GM12878 (cell line): ENCODE data around the gene IFT27. TPM values are rescaled to one million over a fixed set of nuclear protein-coding genes. Genes with fewer than 3 reads are reported as not detected.

Experiments used
- ATAC-seq: fragments of 200-7000 bp; cut with Tn5 transposase; 3 replicates; pipeline ENCODE4 v1.9.1; 2020; ENCODE audit warnings: mild to moderate bottlenecking, moderate library complexity
- BruUV-seq: library from RNA; stranded (reverse); fragments of 400-500 nt; replicated peaks from 2 replicates; lab custom pipeline; 2021; lab: Mats Ljungman, UMichigan
- CTCF ChIA-PET: fragments of 300-600 bp; sonication (Branson Sonifier 250); formaldehyde crosslinking; extraction: SDS; loops from one replicate; lab custom pipeline; 2021; ENCODE audit warnings: inconsistent platforms; lab: Yijun Ruan, JAX
- POLR2A ChIA-PET: fragments of 350-600 bp; formaldehyde crosslinking; extraction: SDS; loops from one replicate; lab custom pipeline; 2021; ENCODE audit warnings: inconsistent platforms; lab: Charles Lee
- RAD21 ChIA-PET: fragments of 300-600 bp; sonication (Branson Sonifier 250); formaldehyde crosslinking; loops from one replicate; lab custom pipeline; 2023; ENCODE audit warnings: antibody characterized with exemption; ENCODE audit not compliant: unreplicated experiment; lab: Charles Lee
- SMC1A ChIA-PET: fragments of 300-600 bp; sonication (Branson Sonifier 250); formaldehyde crosslinking; loops from one replicate; lab custom pipeline; 2023; ENCODE audit not compliant: unreplicated experiment, uncharacterized antibody; lab: Charles Lee
- DNase-seq: peaks from one replicate; pipeline ENCODE4 v3.0.0-alpha.2; 2011; ENCODE audit warnings: low read depth, low spot score
- FAIRE-seq: peaks from 3 replicates; lab custom pipeline; 2011; peaks lifted over from hg19 to GRCh38; lab: Jason Lieb, UNC
- H2AFZ ChIP-seq: 2 replicates; pipeline ENCODE4 v1.6.0; 2011; ENCODE audit warnings: low read depth, low read length, control low read depth; ENCODE audit not compliant: control insufficient read depth
- H3K27ac ChIP-seq: 2 replicates; pipeline ENCODE4 v1.5.1; 2011; ENCODE audit warnings: control low read depth; ENCODE audit not compliant: control insufficient read depth, insufficient read depth
- H3K27me3 ChIP-seq, 2 experiments: replicated peaks in 1 of 2; 2 replicates each; pipeline versions ENCODE4 v1.6.0 to v1.6.1; 2011; ENCODE audit warnings: low read length in 1 of 2; ENCODE audit not compliant: control insufficient read depth in 2 of 2, insufficient read depth in 2 of 2
- H3K36me3 ChIP-seq, 2 experiments: 2 replicates each; pipeline ENCODE4 v1.5.1; 2011; ENCODE audit warnings: low read length in 1 of 2; ENCODE audit not compliant: control insufficient read depth in 2 of 2, insufficient read depth in 2 of 2
- H3K4me1 ChIP-seq: 2 replicates; pipeline ENCODE4 v1.6.1; 2011; ENCODE audit warnings: mild to moderate bottlenecking, low read length, moderate library complexity, mixed read lengths; ENCODE audit not compliant: control insufficient read depth, insufficient read depth
- H3K4me2 ChIP-seq: 2 replicates; pipeline ENCODE4 v1.6.0; 2011; ENCODE audit warnings: control low read depth; ENCODE audit not compliant: control insufficient read depth, insufficient read depth
- H3K4me3 ChIP-seq: fragments of 200-600 bp; sonication (generic); 2 replicates; pipeline ENCODE4 v1.5.1; 2016
- H3K79me2 ChIP-seq: 2 replicates; pipeline ENCODE4 v1.6.0; 2011; ENCODE audit warnings: low read length; ENCODE audit not compliant: control insufficient read depth, insufficient read depth
- H3K9ac ChIP-seq: 2 replicates; pipeline ENCODE4 v1.8.0; 2011; ENCODE audit warnings: low read length, control low read depth, mixed read lengths; ENCODE audit not compliant: control insufficient read depth, insufficient read depth
- H3K9me3 ChIP-seq: replicated peaks from 3 replicates; pipeline ENCODE4 v1.5.1; 2011; ENCODE audit warnings: mild to moderate bottlenecking, low read length; ENCODE audit not compliant: control insufficient read depth, insufficient read depth
- H4K20me1 ChIP-seq: 2 replicates; pipeline ENCODE4 v1.6.0; 2011; ENCODE audit not compliant: control insufficient read depth, insufficient read depth
- CBX3 ChIP-seq: fragments of 200-600 bp; sonication (generic); IDR thresholded peaks from 2 replicates; pipeline ENCODE4 v1.6.1; 2016; ENCODE audit warnings: low read depth, borderline replicate concordance
- ELK1 ChIP-seq: IDR thresholded peaks from 2 replicates; pipeline ENCODE4 v1.6.1; 2012; ENCODE audit warnings: low read depth, low read length, improper control_type of control experiment
- HDGF ChIP-seq: fragments of 450-650 bp; IDR thresholded peaks from 2 replicates; pipeline ENCODE4 v1.6.1; 2016; ENCODE audit warnings: antibody characterized with exemption
- KLF5 ChIP-seq: fragments of 450-650 bp; IDR thresholded peaks from 2 replicates; pipeline ENCODE4 v1.6.1; 2014; ENCODE audit warnings: mild to moderate bottlenecking; ENCODE audit not compliant: partially characterized antibody
- MEF2B ChIP-seq: fragments of 450-650 bp; IDR thresholded peaks from 2 replicates; pipeline ENCODE4 v1.6.1; 2018; ENCODE audit warnings: mild to moderate bottlenecking, moderate library complexity; ENCODE audit not compliant: partially characterized antibody, poor library complexity, severe bottlenecking
- NBN ChIP-seq: fragments of 450-650 bp; IDR thresholded peaks from 2 replicates; pipeline ENCODE4 v1.6.1; 2016
- NFIC ChIP-seq: IDR thresholded peaks from 2 replicates; pipeline ENCODE4 v1.6.1; 2012; ENCODE audit warnings: low read depth, mild to moderate bottlenecking, inconsistent platforms, low read length, moderate library complexity
- PRDM15 ChIP-seq: fragments of 450-650 bp; formaldehyde crosslinking; IDR thresholded peaks from 2 replicates; pipeline ENCODE4 v1.4.0; 2020; ENCODE audit warnings: mild to moderate bottlenecking, moderate library complexity
- RB1 ChIP-seq: fragments of 450-650 bp; formaldehyde crosslinking; IDR thresholded peaks from 2 replicates; pipeline ENCODE4 v1.6.1; 2017; ENCODE audit warnings: mild to moderate bottlenecking, borderline replicate concordance
- SMAD5 ChIP-seq: IDR thresholded peaks from 2 replicates; pipeline ENCODE4 v1.6.1; 2016; ENCODE audit warnings: antibody characterized with exemption, low read depth
- TBL1XR1 ChIP-seq: IDR thresholded peaks from 2 replicates; pipeline ENCODE4 v1.6.1; 2012; ENCODE audit warnings: low read depth, low read length, improper control_type of control experiment
- ZBED1 ChIP-seq: IDR thresholded peaks from 2 replicates; pipeline ENCODE4 v1.6.1; 2016; ENCODE audit warnings: borderline replicate concordance
- ZBTB33 ChIP-seq: fragments of 450-650 bp; IDR thresholded peaks from 2 replicates; pipeline ENCODE4 v1.6.1; 2017; ENCODE audit warnings: mild to moderate bottlenecking
- WGBS: methylation state at CpG from one replicate; pipeline ENCODE4 v1.1.6; 2016; ENCODE audit warnings: low lambda C conversion rate; ENCODE audit not compliant: insufficient replicate concordance, insufficient coverage; ENCODE audit errors: missing lambda C conversion rate; 5-methylcytosine and 5-hydroxymethylcytosine counted together
- in situ Hi-C: fragments of 300-500 bp; cut with MboI; formaldehyde crosslinking; loops from 9 replicates; pipeline ENCODE4 v1.14.3; 2018; ENCODE audit warnings: mixed read lengths
- intact Hi-C: fragments of 100-400 bp; cut with micrococcal nuclease; formaldehyde crosslinking; loops from one replicate; pipeline ENCODE4 v1.14.2; 2022; ENCODE audit not compliant: unreplicated experiment
- polyA plus RNA-seq, 11 experiments: library from polyadenylated mRNA; depleted of rRNA in 4 of 11; unstranded in 6 of 11; stranded (reverse) in 5 of 11; fragments of >200 nt; fragmentation: Nextera tagmentation in 4 of 11; fragmentation: Illumina TruSeq in 1 of 11; extraction: Ambion mirVana in 4 of 11; extraction: Trizol in 1 of 11; gene quantifications; 1 replicate in 1 of 11; 2 replicates in 10 of 11; pipeline versions ENCODE4 v1.2.1 to v1.2.3, GENCODE V29; 2011 to 2016; ENCODE audit warnings: inconsistent platforms in 2 of 11, missing spikeins in 2 of 11, low read depth in 1 of 11
- total RNA-seq, 4 experiments: library from RNA; depleted of rRNA in 3 of 4; stranded (reverse); fragments of >200 nt in 3 of 4; fragmentation: Illumina TruSeq in 1 of 4; extraction: Trizol in 1 of 4; gene quantifications; 2 replicates each; pipeline versions ENCODE4 v1.2.1 to v1.2.3, GENCODE V29; 2013 to 2021

The IFT27 gene
- total and polyA plus RNA-seq, 10 of the 15 experiments (the other 5 are each of a cell fraction or from before 2014, with no cell fraction given): 2.7 to 32.5 (median 10.2) TPM

- no peak for TF ChIP-seq PRDM15
- TF ChIP-seq ELK1: no peak
- TF ChIP-seq HDGF: no peak
- TF ChIP-seq NBN: no peak
These were observed 34.6 kb downstream of the IFT27 start (continued) for GRCh38 chr22:36741204-36741793.

- no peak overlapping the region for H3K27ac ChIP-seq
- ChIA-PET POLR2A (no interaction called here), SMC1A (no interaction called here), CTCF (no interaction called here), RAD21 (no interaction called here)
- no peaks in the 10 kb centered on the region for H3K79me2 ChIP-seq
- BruUV-seq: no TSS peak
- no peak for TF ChIP-seq ELK1
- TF ChIP-seq SMAD5: no peak
- no peak for TF ChIP-seq NFIC
- no peak for TF ChIP-seq TBL1XR1
- no peak for TF ChIP-seq KLF5
- TF ChIP-seq MEF2B: no peak
- no peak for TF ChIP-seq ZBTB33
- TF ChIP-seq ZBED1: no peak
- TF ChIP-seq CBX3: no peak
- no peak for TF ChIP-seq RB1
- no peaks in the 10 kb centered on the region for H3K9me3 ChIP-seq
- no peaks in the 10 kb centered on the region for H4K20me1 ChIP-seq
- no peaks in the 10 kb centered on the region for H3K4me1 ChIP-seq
- ATAC-seq: no peak
- intact Hi-C loops: no loop called here
- no peak overlapping the region for H3K4me2 ChIP-seq
- H3K27me3 ChIP-seq: peaks cover 0 to 1% of the 10 kb centered on the region in 2 experiments; a peak in 1 of 4 replicates
- in situ Hi-C loops: no loop called here
- no peak for DNase-seq
- 13% methylated on average over 4 of the region's 4 CpGs for WGBS
- no peak overlapping the region for H3K9ac ChIP-seq
- H3K36me3 ChIP-seq: no peaks in the 10 kb centered on the region
- no peak for FAIRE-seq
- H3K4me3 ChIP-seq: no peak overlapping the region
- no peak overlapping the region for H2AFZ ChIP-seq
These were observed 35.2 kb downstream of the IFT27 start for GRCh38 chr22:36740716-36741115.
